Trophoblast cell (in vitro differentiated cells and primary cell): ENCODE results near the gene ALDH3B2.

Source experiments
- DNase-seq, 2 donors: peaks; one replicate each; pipeline ENCODE4 v3.0.0-alpha.2; 2016
- H2AFZ ChIP-seq: 2 replicates; pipeline ENCODE4 v1.6.1; 2013; ENCODE audit warnings: low read length, moderate library complexity, mild to moderate bottlenecking; ENCODE audit not compliant: insufficient read depth, poor library complexity
- H2AK5ac ChIP-seq: 2 replicates; pipeline ENCODE4 v1.6.1; 2013; ENCODE audit warnings: mild to moderate bottlenecking, low read length
- H2BK120ac ChIP-seq: 2 replicates; pipeline ENCODE4 v1.6.1; 2013; ENCODE audit warnings: low read length, mild to moderate bottlenecking, moderate library complexity; ENCODE audit not compliant: insufficient read depth, poor library complexity
- H2BK12ac ChIP-seq: 2 replicates; pipeline ENCODE4 v1.6.1; 2013; ENCODE audit warnings: mild to moderate bottlenecking, low read length, moderate library complexity
- H2BK5ac ChIP-seq: 2 replicates; pipeline ENCODE4 v1.6.1; 2013; ENCODE audit warnings: low read length, low read depth, moderate library complexity, mild to moderate bottlenecking; ENCODE audit not compliant: poor library complexity
- H3K14ac ChIP-seq: 2 replicates; pipeline ENCODE4 v1.6.1; 2013; ENCODE audit warnings: mild to moderate bottlenecking, low read length
- H3K18ac ChIP-seq: 2 replicates; pipeline ENCODE4 v1.6.1; 2013; ENCODE audit warnings: mild to moderate bottlenecking, low read length
- H3K23ac ChIP-seq: 2 replicates; pipeline ENCODE4 v1.6.1; 2013; ENCODE audit warnings: low read length
- H3K27ac ChIP-seq: 2 replicates; pipeline ENCODE4 v1.5.1; 2013; ENCODE audit warnings: low read depth, mild to moderate bottlenecking, inconsistent platforms, low read length, moderate library complexity
- H3K27me3 ChIP-seq: 2 replicates; pipeline ENCODE4 v1.6.1; 2013; ENCODE audit warnings: inconsistent platforms, mild to moderate bottlenecking, low read length, moderate library complexity; ENCODE audit not compliant: insufficient read depth
- H3K36me3 ChIP-seq, 2 experiments: 1 replicate in 1 of 2; 2 replicates in 1 of 2; pipeline ENCODE4 v1.6.1; 2013; ENCODE audit warnings: low read length in 2 of 2, mild to moderate bottlenecking in 2 of 2, moderate library complexity in 1 of 2; ENCODE audit not compliant: insufficient read depth in 2 of 2, control insufficient read depth in 1 of 2
- H3K4ac ChIP-seq: 2 replicates; pipeline ENCODE4 v1.6.1; 2013; ENCODE audit warnings: low read depth, mild to moderate bottlenecking, low read length, moderate library complexity
- H3K4me1 ChIP-seq, 2 experiments: 1 replicate in 1 of 2; 2 replicates in 1 of 2; pipeline ENCODE4 v1.6.1; 2013; ENCODE audit warnings: low read length in 2 of 2, mild to moderate bottlenecking in 2 of 2, moderate library complexity in 1 of 2; ENCODE audit not compliant: insufficient read depth in 2 of 2, control insufficient read depth in 1 of 2
- H3K4me2 ChIP-seq: 2 replicates; pipeline ENCODE4 v1.6.1; 2013; ENCODE audit warnings: inconsistent platforms, mild to moderate bottlenecking, low read length, moderate library complexity
- H3K4me3 ChIP-seq: 2 replicates; pipeline ENCODE4 v1.5.1; 2013; ENCODE audit warnings: mild to moderate bottlenecking, low read depth, low read length, inconsistent platforms
- H3K79me1 ChIP-seq: one replicate; pipeline ENCODE4 v1.6.1; 2013; ENCODE audit warnings: low read length
- H3K79me2 ChIP-seq: 2 replicates; pipeline ENCODE4 v1.6.1; 2013; ENCODE audit warnings: low read length, mild to moderate bottlenecking; ENCODE audit not compliant: control insufficient read depth, insufficient read depth, poor library complexity
- H3K9ac ChIP-seq: 2 replicates; pipeline ENCODE4 v1.6.1; 2013; ENCODE audit warnings: mild to moderate bottlenecking, low read length
- H3K9me3 ChIP-seq: 2 replicates; pipeline ENCODE4 v1.6.1; 2013; ENCODE audit warnings: low read depth, mild to moderate bottlenecking, control low read depth, inconsistent platforms, low read length; ENCODE audit not compliant: insufficient read depth
- H4K12ac ChIP-seq: 2 replicates; pipeline ENCODE4 v1.6.1; 2013; ENCODE audit warnings: low read depth, mild to moderate bottlenecking, low read length, moderate library complexity
- H4K8ac ChIP-seq: 2 replicates; pipeline ENCODE4 v1.6.1; 2013; ENCODE audit warnings: low read depth, mild to moderate bottlenecking, low read length, moderate library complexity
- H4K91ac ChIP-seq: one replicate; pipeline ENCODE4 v1.6.1; 2013; ENCODE audit warnings: low read depth, mild to moderate bottlenecking, low read length, moderate library complexity
- WGBS: extraction: QIAGEN DNeasy Blood & Tissue Kit; methylation state at CpG from one replicate; pipeline ENCODE4 v1.1.7; 2013; ENCODE audit warnings: missing lambda C conversion rate; ENCODE audit not compliant: insufficient read length, insufficient coverage; ENCODE audit errors: extremely low coverage; 5-methylcytosine and 5-hydroxymethylcytosine counted together

The ALDH3B2 gene

GRCh38 chr11:67629386-67630227 lies 44.8 kb downstream of the ALDH3B2 start, which contains the start of gene NUDT8:
NUDT8 (minus strand) TSS chr11:67629937; CDS start chr11:67629911, 26 bp downstream.
- peak within 1 kb of the TSS; percentile 67 for H3K27ac ChIP-seq
- H3K23ac ChIP-seq: no peak within 1 kb of the TSS
- H4K12ac ChIP-seq: peak within 1 kb of the TSS; percentile 89
- DNase-seq: peak; percentile 79 to 93
- H3K79me1 ChIP-seq: peaks cover 9% of the 10 kb centered on the region
- WGBS: no CpG with 5 or more reads among the region's 102 CpGs
- H3K27me3 ChIP-seq: no peaks in the 10 kb centered on the region
- peaks cover 7 to 10% of the 10 kb centered on the region in 2 experiments for H3K4me1 ChIP-seq
- H2AFZ ChIP-seq: peak within 1 kb of the TSS; percentile 74
- H2BK120ac ChIP-seq: peak within 1 kb of the TSS; percentile 65
- peak within 1 kb of the TSS; percentile 44 for H3K4ac ChIP-seq
- peak within 1 kb of the TSS; percentile 80 for H3K4me3 ChIP-seq
- H3K9me3 ChIP-seq: peaks cover 2% of the 10 kb centered on the region
- H3K4me2 ChIP-seq: peak within 1 kb of the TSS; percentile 98
- H3K18ac ChIP-seq: peak within 1 kb of the TSS; percentile 70
- H4K91ac ChIP-seq: peak within 1 kb of the TSS; percentile 64
- H3K9ac ChIP-seq: peak within 1 kb of the TSS; percentile 79
- H3K14ac ChIP-seq: peak within 1 kb of the TSS; percentile 89
- peaks cover 2% of the 10 kb centered on the region for H3K79me2 ChIP-seq
- H2AK5ac ChIP-seq: peak within 1 kb of the TSS; percentile 37
- peak within 1 kb of the TSS; percentile 47 for H2BK12ac ChIP-seq
- H4K8ac ChIP-seq: peak within 1 kb of the TSS; percentile 92
- no peaks in the 10 kb centered on the region for H3K36me3 ChIP-seq
- H2BK5ac ChIP-seq: peak within 1 kb of the TSS; percentile 55

- H3K79me2 ChIP-seq: peaks cover 2% of the 10 kb centered on the region
- H4K8ac ChIP-seq: no peak overlapping the region
- H3K14ac ChIP-seq: no peak overlapping the region
- H3K18ac ChIP-seq: no peak overlapping the region
- no peak overlapping the region for H2BK12ac ChIP-seq
- peak overlapping the region; percentile 98 for H3K4me2 ChIP-seq
- no CpG with 5 or more reads among the region's 25 CpGs for WGBS
- H3K9ac ChIP-seq: no peak overlapping the region
- H4K91ac ChIP-seq: no peak overlapping the region
- peak overlapping the region; percentile 14 for H4K12ac ChIP-seq
- H3K4me3 ChIP-seq: no peak overlapping the region
- peak overlapping the region; percentile 13 for H3K4ac ChIP-seq
- H3K36me3 ChIP-seq: no peaks in the 10 kb centered on the region
- no peaks in the 10 kb centered on the region for H3K27me3 ChIP-seq
- H3K9me3 ChIP-seq: peaks cover 2% of the 10 kb centered on the region
- no peak overlapping the region for H2AFZ ChIP-seq
- no peak overlapping the region for H3K27ac ChIP-seq
- H3K23ac ChIP-seq: no peak overlapping the region
- peaks cover 7 to 10% of the 10 kb centered on the region in 2 experiments for H3K4me1 ChIP-seq
- H2BK120ac ChIP-seq: no peak overlapping the region
- no peak for DNase-seq
- H2BK5ac ChIP-seq: no peak overlapping the region
- no peak overlapping the region for H2AK5ac ChIP-seq
- peaks cover 9% of the 10 kb centered on the region for H3K79me1 ChIP-seq
Measured at GRCh38 chr11:67628710-67629385, 45.6 kb downstream of the ALDH3B2 start.

DNA sequence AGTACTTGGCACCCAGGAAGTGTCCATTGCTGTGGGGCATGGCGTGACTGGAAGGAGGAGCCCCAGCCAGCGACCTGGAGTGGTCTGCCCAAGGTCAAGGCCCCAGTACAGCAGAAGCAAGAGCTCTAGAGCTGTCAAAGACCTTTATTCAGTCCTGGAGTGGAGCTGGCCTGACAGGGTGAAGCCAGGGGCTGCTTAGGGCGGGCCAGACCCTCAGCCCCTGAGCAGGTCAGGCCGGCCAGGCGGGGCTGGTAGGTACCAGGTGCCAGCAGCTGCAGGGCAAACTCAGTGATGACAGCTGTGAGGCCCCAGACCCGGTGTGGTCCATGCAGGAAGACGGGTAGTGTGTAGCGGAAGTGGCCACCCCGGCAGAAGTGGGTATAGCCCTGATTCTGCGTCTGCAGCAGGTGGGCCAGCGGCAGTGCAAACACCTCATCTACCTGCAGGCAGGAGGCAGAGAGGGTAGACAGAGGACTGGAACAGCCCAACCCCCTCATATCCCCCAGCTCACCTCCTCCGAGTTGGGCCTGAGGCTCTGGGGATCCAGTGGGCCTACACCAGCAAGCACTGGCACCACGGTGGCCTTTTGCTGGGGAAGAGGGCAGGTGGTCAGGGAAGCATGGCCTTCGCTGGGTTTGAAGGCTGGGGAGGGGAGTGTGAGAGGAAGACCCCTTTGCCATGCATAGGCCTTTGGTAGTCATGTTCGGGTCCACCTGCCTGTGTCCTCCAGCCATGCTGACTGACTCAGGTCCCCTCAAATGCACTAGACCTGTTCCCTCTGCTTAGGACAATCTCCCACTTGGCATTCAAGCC lies 46.4 kb downstream of the ALDH3B2 start:
- no CpG with 5 or more reads among the region's 15 CpGs for WGBS

DNA sequence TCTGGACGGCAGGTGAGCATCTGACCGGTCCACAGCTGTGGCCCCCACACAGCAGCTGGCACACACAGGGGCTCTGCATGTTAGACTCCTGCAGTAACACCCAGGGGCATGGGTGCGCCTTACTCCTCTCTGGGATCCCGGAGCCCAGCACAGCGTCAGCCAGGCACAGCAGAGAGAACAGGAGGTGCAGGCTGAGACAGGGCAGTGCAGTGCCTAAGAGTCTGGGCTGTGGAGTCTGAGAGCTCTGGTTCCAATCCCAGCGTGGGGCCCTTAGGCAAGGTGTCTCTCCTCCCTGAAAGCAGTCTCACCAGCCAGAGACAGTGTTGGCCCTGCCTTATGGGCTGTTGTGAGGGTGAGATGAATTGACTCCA lies 47.0 kb downstream of the ALDH3B2 start:
- Histone ChIP-seq H2BK120ac (no peak overlapping the region), H3K27me3 (no peaks in the 10 kb centered on the region), H3K4me3 (no peak overlapping the region), H3K4me2 (no peak overlapping the region), H4K12ac (no peak overlapping the region), H2AK5ac (no peak overlapping the region), H2AFZ (no peak overlapping the region), H3K79me1 (peaks cover 9% of the 10 kb centered on the region), H3K27ac (no peak overlapping the region), H3K18ac (no peak overlapping the region), H3K9ac (no peak overlapping the region), H2BK5ac (no peak overlapping the region), H3K36me3 (no peaks in the 10 kb centered on the region), H3K4me1 (peaks cover 7 to 10% of the 10 kb centered on the region in 2 experiments), H3K14ac (no peak overlapping the region), H3K23ac (no peak overlapping the region), H3K9me3 (no peaks in the 10 kb centered on the region), H2BK12ac (no peak overlapping the region), H4K91ac (no peak overlapping the region), H3K79me2 (peaks cover 2% of the 10 kb centered on the region), H4K8ac (no peak overlapping the region), H3K4ac (no peak overlapping the region)
- no peak for DNase-seq
- no CpG with 5 or more reads among the region's 6 CpGs for WGBS

More for the DNA sequence above, 46.4 kb downstream of the ALDH3B2 start:
- no peak overlapping the region for H2BK120ac ChIP-seq
- H2AK5ac ChIP-seq: no peak overlapping the region
- H2BK12ac ChIP-seq: no peak overlapping the region
- peaks cover 7 to 10% of the 10 kb centered on the region in 2 experiments for H3K4me1 ChIP-seq
- no peak overlapping the region for H4K8ac ChIP-seq
- H3K79me2 ChIP-seq: peaks cover 2% of the 10 kb centered on the region
- no peak overlapping the region for H3K9ac ChIP-seq
- no peak overlapping the region for H4K91ac ChIP-seq
- no peak overlapping the region for H3K23ac ChIP-seq
- no peak overlapping the region for H3K27ac ChIP-seq
- DNase-seq: no peak
- H3K14ac ChIP-seq: no peak overlapping the region
- no peak overlapping the region for H4K12ac ChIP-seq
- no peaks in the 10 kb centered on the region for H3K27me3 ChIP-seq
- H3K79me1 ChIP-seq: peaks cover 9% of the 10 kb centered on the region
- H3K9me3 ChIP-seq: no peaks in the 10 kb centered on the region
- no peak overlapping the region for H3K4me2 ChIP-seq
- no peak overlapping the region for H2BK5ac ChIP-seq
- H3K4me3 ChIP-seq: no peak overlapping the region
- no peak overlapping the region for H3K4ac ChIP-seq
- H3K36me3 ChIP-seq: no peaks in the 10 kb centered on the region
- no peak overlapping the region for H3K18ac ChIP-seq
- no peak overlapping the region for H2AFZ ChIP-seq
